Neuronal stem cell (in vitro differentiated cells): ENCODE results near the gene ABCC9.
"Not testable (repeated sequence)": the region's sequence is repeated elsewhere in the genome, so short reads cannot be mapped to it uniquely, and the experiment has no call there.

ENCODE experiments used
- DNase-seq: peaks from one replicate; pipeline ENCODE4 v3.0.0-alpha.2; 2013; ENCODE audit warnings: low spot score
- H2AFZ ChIP-seq: one replicate; pipeline ENCODE4 v1.6.1; 2013; ENCODE audit warnings: mild to moderate bottlenecking, low read length, inconsistent platforms
- H2AK5ac ChIP-seq: 2 replicates; pipeline ENCODE4 v1.6.1; 2013; ENCODE audit warnings: low read depth, mild to moderate bottlenecking, inconsistent platforms, low read length, moderate library complexity, mixed read lengths
- H2BK120ac ChIP-seq: 2 replicates; pipeline ENCODE4 v1.6.1; 2013; ENCODE audit warnings: low read depth, mild to moderate bottlenecking, inconsistent platforms, low read length, moderate library complexity, mixed read lengths
- H2BK12ac ChIP-seq: one replicate; pipeline ENCODE4 v1.6.1; 2013; ENCODE audit warnings: low read length, inconsistent platforms
- H2BK15ac ChIP-seq: 2 replicates; pipeline ENCODE4 v1.6.1; 2013; ENCODE audit warnings: mild to moderate bottlenecking, low read length, inconsistent platforms, mixed read lengths
- H2BK5ac ChIP-seq: one replicate; pipeline ENCODE4 v1.6.1; 2013; ENCODE audit warnings: inconsistent platforms, mild to moderate bottlenecking, low read length, moderate library complexity
- H3K14ac ChIP-seq: one replicate; pipeline ENCODE4 v1.6.1; 2013; ENCODE audit warnings: low read length, inconsistent platforms
- H3K18ac ChIP-seq: 2 replicates; pipeline ENCODE4 v1.6.1; 2013; ENCODE audit warnings: low read length, inconsistent platforms
- H3K23ac ChIP-seq: 2 replicates; pipeline ENCODE4 v1.6.1; 2013; ENCODE audit warnings: low read depth, mild to moderate bottlenecking, mixed read lengths, low read length, inconsistent platforms; ENCODE audit not compliant: poor library complexity
- H3K27ac ChIP-seq: replicated peaks from 3 replicates; pipeline ENCODE4 v1.5.1; 2013; ENCODE audit warnings: low read length, inconsistent platforms
- H3K27me3 ChIP-seq, 3 experiments: 2 replicates each; pipeline ENCODE4 v1.6.1; 2013; ENCODE audit warnings: low read length in 3 of 3, mild to moderate bottlenecking in 2 of 3, inconsistent platforms in 1 of 3, low read depth in 1 of 3, mixed read lengths in 1 of 3, moderate library complexity in 1 of 3; ENCODE audit not compliant: control insufficient read depth in 3 of 3, insufficient read depth in 3 of 3
- H3K36me3 ChIP-seq, 2 donors: replicated peaks in 1 of 2; 2 replicates each; pipeline ENCODE4 v1.6.1; 2013; ENCODE audit warnings: low read length in 2 of 2; ENCODE audit not compliant: control insufficient read depth in 2 of 2, insufficient read depth in 2 of 2
- H3K4ac ChIP-seq: 2 replicates; pipeline ENCODE4 v1.6.1; 2013; ENCODE audit warnings: inconsistent platforms, mild to moderate bottlenecking, low read length, moderate library complexity
- H3K4me1 ChIP-seq, 2 donors: 1 replicate in 1 of 2; 2 replicates in 1 of 2; pipeline ENCODE4 v1.6.1; 2013; ENCODE audit warnings: low read length in 2 of 2, low read depth in 1 of 2; ENCODE audit not compliant: control insufficient read depth in 2 of 2, insufficient read depth in 1 of 2
- H3K4me2 ChIP-seq: one replicate; pipeline ENCODE4 v1.6.1; 2013; ENCODE audit warnings: mild to moderate bottlenecking, low read length, inconsistent platforms; ENCODE audit not compliant: insufficient read depth, poor library complexity, severe bottlenecking
- H3K4me3 ChIP-seq, 2 donors: 2 replicates each; pipeline ENCODE4 v1.5.1; 2013; ENCODE audit warnings: low read length in 2 of 2, mild to moderate bottlenecking in 2 of 2, inconsistent platforms in 1 of 2, moderate library complexity in 1 of 2
- H3K79me1 ChIP-seq: one replicate; pipeline ENCODE4 v1.6.1; 2013; ENCODE audit warnings: low read depth, mild to moderate bottlenecking, inconsistent platforms, low read length, moderate library complexity
- H3K9ac ChIP-seq: one replicate; pipeline ENCODE4 v1.6.1; 2013; ENCODE audit warnings: mild to moderate bottlenecking, low read depth, low read length, inconsistent platforms; ENCODE audit not compliant: poor library complexity
- H3K9me3 ChIP-seq, 2 donors: replicated peaks in 1 of 2; 2 replicates each; pipeline versions ENCODE3 to v1.6.1; 2013; ENCODE audit warnings: low read length in 2 of 2, mild to moderate bottlenecking in 2 of 2, inconsistent platforms in 1 of 2, low read depth in 1 of 2, mixed read lengths in 1 of 2, moderate library complexity in 1 of 2; ENCODE audit not compliant: control insufficient read depth in 2 of 2, insufficient read depth in 1 of 2
- H4K8ac ChIP-seq: one replicate; pipeline ENCODE4 v1.6.1; 2013; ENCODE audit warnings: low read depth, mild to moderate bottlenecking, inconsistent platforms, low read length, moderate library complexity
- H4K91ac ChIP-seq: one replicate; pipeline ENCODE4 v1.6.1; 2013; ENCODE audit warnings: low read length, low read depth, mild to moderate bottlenecking, inconsistent platforms; ENCODE audit not compliant: poor library complexity
- WGBS, 2 donors: extraction: QIAGEN DNeasy Blood & Tissue Kit; methylation state at CpG; one replicate each; pipeline ENCODE4 v1.1.7; 2013; ENCODE audit warnings: missing lambda C conversion rate in 2 of 2, mixed read lengths in 1 of 2; ENCODE audit not compliant: insufficient read length in 2 of 2, insufficient replicate concordance in 1 of 2; ENCODE audit errors: extremely low coverage in 2 of 2; 5-methylcytosine and 5-hydroxymethylcytosine counted together

Gene ABCC9

DNA sequence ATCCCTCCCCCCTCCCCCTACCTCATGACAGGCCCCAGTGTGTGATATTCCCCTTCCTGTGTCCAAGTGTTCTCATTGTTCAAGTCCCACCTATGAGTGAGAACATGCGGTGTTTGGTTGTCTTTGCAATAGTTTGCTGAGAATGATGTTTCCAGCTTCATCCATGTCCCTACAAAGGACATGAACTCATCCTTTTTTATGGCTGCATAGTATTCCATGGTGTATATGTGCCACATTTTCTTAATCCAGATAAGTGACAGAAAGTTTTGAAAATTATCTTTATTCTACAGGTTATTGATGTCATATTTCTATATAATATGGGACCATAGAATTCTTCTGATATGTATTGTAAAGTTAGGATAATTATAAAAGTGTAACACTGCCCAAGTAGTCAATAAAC is 11.3 kb downstream of the ABCC9 start:
- H3K27ac ChIP-seq, H3K4me2 ChIP-seq, H3K27me3 ChIP-seq, DNase-seq, H3K4me3 ChIP-seq, H2BK120ac ChIP-seq, H2BK15ac ChIP-seq, H3K36me3 ChIP-seq, H2AK5ac ChIP-seq, H3K9ac ChIP-seq, H3K9me3 ChIP-seq, H3K18ac ChIP-seq, H3K4me1 ChIP-seq, H3K4ac ChIP-seq, H4K91ac ChIP-seq, H3K14ac ChIP-seq, H2AFZ ChIP-seq, H2BK12ac ChIP-seq, H3K79me1 ChIP-seq, H2BK5ac ChIP-seq, H4K8ac ChIP-seq, H3K23ac ChIP-seq: not testable (repeated sequence)
- WGBS, 2 donors: no CpG with 5 or more reads among the region's 1 CpG

GRCh38 chr12:21925296-21925913 is 15.8 kb downstream of the ABCC9 start:
- Histone ChIP-seq H3K4me3 (no peak overlapping the region), H3K27me3 (no peaks in the 10 kb centered on the region), H3K4me2 (no peak overlapping the region), H2BK5ac (no peak overlapping the region), H3K27ac (no peak overlapping the region), H2AK5ac (no peak overlapping the region), H4K91ac (no peak overlapping the region), H3K18ac (no peak overlapping the region), H2BK120ac (no peak overlapping the region), H3K36me3 (no peaks in the 10 kb centered on the region), H3K4me1 (no peaks in the 10 kb centered on the region), H3K9ac (no peak overlapping the region), H3K9me3 (peaks cover 0 to 3% of the 10 kb centered on the region in 2 donors), H4K8ac (no peak overlapping the region), H2BK12ac (no peak overlapping the region), H2BK15ac (no peak overlapping the region), H3K23ac (no peak overlapping the region), H3K79me1 (peaks cover 1% of the 10 kb centered on the region), H2AFZ (no peak overlapping the region), H3K14ac (no peak overlapping the region), H3K4ac (no peak overlapping the region)
- WGBS, 2 donors: no CpG with 5 or more reads among the region's 3 CpGs
- no peak for DNase-seq

- Histone ChIP-seq H3K79me1 (peaks cover 1% of the 10 kb centered on the region), H3K27me3 (no peaks in the 10 kb centered on the region), H3K23ac (no peak overlapping the region), H3K4me1 (no peaks in the 10 kb centered on the region), H3K36me3 (peaks cover 0 to 15% of the 10 kb centered on the region in 2 donors), H2BK15ac (no peak overlapping the region), H3K18ac (no peak overlapping the region), H2AFZ (no peak overlapping the region), H3K14ac (no peak overlapping the region), H3K27ac (no peak overlapping the region), H2BK5ac (no peak overlapping the region), H2BK12ac (no peak overlapping the region), H3K4me2 (no peak overlapping the region), H3K9me3 (peaks cover 0 to 19% of the 10 kb centered on the region in 2 donors), H4K91ac (no peak overlapping the region), H2AK5ac (no peak overlapping the region), H2BK120ac (no peak overlapping the region), H3K4ac (no peak overlapping the region), H3K4me3 (no peak overlapping the region), H4K8ac (no peak overlapping the region), H3K9ac (no peak overlapping the region)
- no CpG with 5 or more reads among the region's 1 CpG for WGBS, 2 donors
- no peak for DNase-seq
These were observed 19.8 kb downstream of the ABCC9 start for GRCh38 chr12:21921436-21921835.

DNA sequence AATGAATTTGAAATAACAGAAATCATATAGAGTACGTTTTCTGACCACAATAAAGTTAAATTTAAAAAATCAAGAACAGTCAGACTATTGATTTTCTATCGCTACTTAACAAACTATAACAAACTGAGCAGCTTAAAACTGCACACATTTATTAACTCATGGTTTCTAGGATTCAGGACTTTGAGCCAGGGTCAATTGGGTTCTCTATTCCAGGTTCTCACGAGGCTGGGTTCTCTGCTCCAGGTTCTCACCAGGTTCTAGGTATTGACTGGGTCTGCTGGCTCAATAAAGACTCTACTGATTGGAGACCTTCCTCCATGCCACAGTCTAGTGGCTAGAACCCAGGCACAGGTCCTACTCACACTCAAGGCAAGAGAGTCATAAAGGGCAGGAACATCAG is 22.8 kb downstream of the ABCC9 start:
- Histone ChIP-seq H3K9ac (no peak overlapping the region), H3K79me1 (no peaks in the 10 kb centered on the region), H4K8ac (no peak overlapping the region), H3K27ac (no peak overlapping the region), H3K4ac (no peak overlapping the region), H3K18ac (no peak overlapping the region), H2BK15ac (no peak overlapping the region), H4K91ac (no peak overlapping the region), H3K9me3 (peaks cover 0 to 19% of the 10 kb centered on the region in 2 donors), H2BK5ac (no peak overlapping the region), H3K4me3 (no peak overlapping the region), H2BK120ac (no peak overlapping the region), H3K4me2 (no peak overlapping the region), H2BK12ac (no peak overlapping the region), H2AK5ac (no peak overlapping the region), H3K27me3 (no peaks in the 10 kb centered on the region), H3K23ac (no peak overlapping the region), H3K36me3 (peaks cover 0 to 15% of the 10 kb centered on the region in 2 donors), H2AFZ (no peak overlapping the region), H3K14ac (no peak overlapping the region), H3K4me1 (peaks cover 0 to 4% of the 10 kb centered on the region in 2 donors)
- DNase-seq: no peak
- no CpG with 5 or more reads among the region's 3 CpGs for whole genome bisulfite sequencing, 2 donors
